Measurements from ENCODE around the gene SLC13A3.

GRCh38 chr20:46644160-46644559, 7.1 kb downstream of the SLC13A3 start:
- TF ChIP-seq CTCF (IDR thresholded peaks at IDR 0.05) (no peak), POLR2A (IDR thresholded peaks at IDR 0.05) (no peak)
